Sigmoid colon (tissue), 4 donors: Measurements from ENCODE around the gene CDH1.

Experiments used
- EP300 ChIP-seq, 4 donors: sonication (generic); formaldehyde crosslinking; IDR thresholded peaks; one replicate each; pipeline ENCODE4 v1.6.1; 2017; ENCODE audit warnings: antibody characterized with exemption in 4 of 4
- POLR2A ChIP-seq, 2 donors: fragments of 450-650 bp; IDR thresholded peaks; one replicate each; pipeline ENCODE4 v1.6.1; 2016; ENCODE audit warnings: antibody characterized with exemption in 2 of 2, mild to moderate bottlenecking in 2 of 2, moderate library complexity in 2 of 2
- POLR2AphosphoS5 ChIP-seq, 4 donors: sonication (generic); formaldehyde crosslinking; IDR thresholded peaks; one replicate each; pipeline ENCODE4 v1.6.1; 2017; ENCODE audit warnings: antibody characterized with exemption in 4 of 4
- TF ChIP-seq, protein P1 (sequence below), 4 experiments: fragments of 450-650 bp in 3 of 4; fragments of 200-600 bp in 1 of 4; IDR thresholded peaks; one replicate each; pipeline ENCODE4 v1.5.1; 2016 to 2019; ENCODE audit warnings: antibody characterized with exemption in 4 of 4, mild to moderate bottlenecking in 3 of 4, moderate library complexity in 2 of 4

DNA sequence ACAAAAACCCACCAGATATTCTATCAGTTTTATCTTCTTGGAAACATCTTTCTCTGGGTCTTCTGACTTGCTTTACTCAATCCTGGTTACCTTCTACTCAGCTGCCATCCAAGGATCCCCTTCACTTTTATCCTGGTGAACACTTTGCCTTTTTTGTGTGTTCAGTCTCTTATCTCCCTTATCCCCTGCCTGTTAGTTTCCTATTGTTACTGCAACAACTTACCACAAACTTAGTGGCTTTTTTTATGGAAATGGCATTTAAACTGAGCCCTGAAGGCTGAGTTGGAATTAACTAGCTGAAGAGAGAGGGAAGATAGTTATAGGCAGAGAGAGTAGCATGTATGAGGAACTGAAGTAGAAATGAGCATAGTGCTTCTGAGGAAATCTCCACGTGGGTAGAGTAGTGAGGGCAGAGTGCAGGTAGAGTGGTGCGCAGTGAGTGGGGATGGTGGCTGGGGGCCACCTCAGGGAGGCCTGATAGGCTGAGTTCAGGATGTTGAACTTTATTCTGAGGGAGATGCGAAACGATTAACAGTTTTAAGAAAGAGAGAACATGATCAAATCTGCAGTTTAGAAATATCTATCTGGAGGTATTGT lies 132.5 kb downstream of the CDH1 start:
- TF ChIP-seq, protein P1, sequence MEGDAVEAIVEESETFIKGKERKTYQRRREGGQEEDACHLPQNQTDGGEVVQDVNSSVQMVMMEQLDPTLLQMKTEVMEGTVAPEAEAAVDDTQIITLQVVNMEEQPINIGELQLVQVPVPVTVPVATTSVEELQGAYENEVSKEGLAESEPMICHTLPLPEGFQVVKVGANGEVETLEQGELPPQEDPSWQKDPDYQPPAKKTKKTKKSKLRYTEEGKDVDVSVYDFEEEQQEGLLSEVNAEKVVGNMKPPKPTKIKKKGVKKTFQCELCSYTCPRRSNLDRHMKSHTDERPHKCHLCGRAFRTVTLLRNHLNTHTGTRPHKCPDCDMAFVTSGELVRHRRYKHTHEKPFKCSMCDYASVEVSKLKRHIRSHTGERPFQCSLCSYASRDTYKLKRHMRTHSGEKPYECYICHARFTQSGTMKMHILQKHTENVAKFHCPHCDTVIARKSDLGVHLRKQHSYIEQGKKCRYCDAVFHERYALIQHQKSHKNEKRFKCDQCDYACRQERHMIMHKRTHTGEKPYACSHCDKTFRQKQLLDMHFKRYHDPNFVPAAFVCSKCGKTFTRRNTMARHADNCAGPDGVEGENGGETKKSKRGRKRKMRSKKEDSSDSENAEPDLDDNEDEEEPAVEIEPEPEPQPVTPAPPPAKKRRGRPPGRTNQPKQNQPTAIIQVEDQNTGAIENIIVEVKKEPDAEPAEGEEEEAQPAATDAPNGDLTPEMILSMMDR (IDR thresholded peaks at IDR 0.05) = no peak
- TF ChIP-seq POLR2A (IDR thresholded peaks at IDR 0.05) = no peak
- TF ChIP-seq POLR2AphosphoS5 (IDR thresholded peaks at IDR 0.05) = no peak
- TF ChIP-seq EP300 (IDR thresholded peaks at IDR 0.05) = no peak
